Tibial nerve (tissue), 3 donors: ENCODE results near the gene PRUNE2.

Experiments
- POLR2A ChIP-seq, 2 donors: fragments of 450-650 bp; IDR thresholded peaks; one replicate each; pipeline ENCODE4 v1.6.1; 2017; ENCODE audit warnings: antibody characterized with exemption in 2 of 2, mild to moderate bottlenecking in 2 of 2, moderate library complexity in 2 of 2
- TF ChIP-seq, protein P1 (sequence below), 5 experiments: fragments of 200-600 bp in 3 of 5; fragments of 450-650 bp in 2 of 5; sonication (generic) in 3 of 5; IDR thresholded peaks; one replicate each; pipeline ENCODE4 v1.5.1; 2016 to 2019; ENCODE audit warnings: antibody characterized with exemption in 5 of 5, mild to moderate bottlenecking in 3 of 5, moderate library complexity in 2 of 5

- TF ChIP-seq, protein P1, sequence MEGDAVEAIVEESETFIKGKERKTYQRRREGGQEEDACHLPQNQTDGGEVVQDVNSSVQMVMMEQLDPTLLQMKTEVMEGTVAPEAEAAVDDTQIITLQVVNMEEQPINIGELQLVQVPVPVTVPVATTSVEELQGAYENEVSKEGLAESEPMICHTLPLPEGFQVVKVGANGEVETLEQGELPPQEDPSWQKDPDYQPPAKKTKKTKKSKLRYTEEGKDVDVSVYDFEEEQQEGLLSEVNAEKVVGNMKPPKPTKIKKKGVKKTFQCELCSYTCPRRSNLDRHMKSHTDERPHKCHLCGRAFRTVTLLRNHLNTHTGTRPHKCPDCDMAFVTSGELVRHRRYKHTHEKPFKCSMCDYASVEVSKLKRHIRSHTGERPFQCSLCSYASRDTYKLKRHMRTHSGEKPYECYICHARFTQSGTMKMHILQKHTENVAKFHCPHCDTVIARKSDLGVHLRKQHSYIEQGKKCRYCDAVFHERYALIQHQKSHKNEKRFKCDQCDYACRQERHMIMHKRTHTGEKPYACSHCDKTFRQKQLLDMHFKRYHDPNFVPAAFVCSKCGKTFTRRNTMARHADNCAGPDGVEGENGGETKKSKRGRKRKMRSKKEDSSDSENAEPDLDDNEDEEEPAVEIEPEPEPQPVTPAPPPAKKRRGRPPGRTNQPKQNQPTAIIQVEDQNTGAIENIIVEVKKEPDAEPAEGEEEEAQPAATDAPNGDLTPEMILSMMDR (IDR thresholded peaks at IDR 0.05), result no peak
- peak in 1 of 2 donors; percentile 20 for TF ChIP-seq POLR2A (IDR thresholded peaks at IDR 0.05)
These were observed at the start of gene PRUNE2 for GRCh38 chr9:76905791-76906646.
